Activated naive CD8-positive, alpha-beta T cell treated with anti-CD3 and anti-CD28 coated beads, Interleukin-2, amount 10 ng/mL, durations not matched to agents 7 days and 5 days (primary cell): ENCODE data around the gene REC114. TPM values are rescaled to one million over a fixed set of nuclear protein-coding genes. Genes with fewer than 3 reads are reported as not detected.
A peak's percentile ranks its signal among the peaks of the same experiment; 100 is the strongest.
"Not testable (repeated sequence)": the region's sequence is repeated elsewhere in the genome, so short reads cannot be mapped to it uniquely, and the experiment has no call there.

ENCODE experiments used
- ATAC-seq: fragments of 150-1000 bp; cut with Tn5 transposase; one replicate; pipeline ENCODE4 v1.10.0; 2021; ENCODE audit warnings: low read depth, moderate library complexity
- POLR2A ChIA-PET: fragments of 350-600 bp; sonication (Branson Sonifier 250); formaldehyde crosslinking; loops from one replicate; lab custom pipeline; 2021; ENCODE audit warnings: antibody characterized with exemption; lab: Charles Lee
- DNase-seq: peaks from one replicate; pipeline ENCODE4 v3.0.0; 2021
- H3K27ac Mint-ChIP-seq: one replicate; pipeline ENCODE4 v1.8.0; 2022; ENCODE audit warnings: mild to moderate bottlenecking, mixed read lengths
- H3K27me3 Mint-ChIP-seq: one replicate; pipeline ENCODE4 v1.8.0; 2022; ENCODE audit warnings: mild to moderate bottlenecking, moderate library complexity, mixed read lengths
- H3K36me3 Mint-ChIP-seq: one replicate; pipeline ENCODE4 v1.8.0; 2021; ENCODE audit warnings: mild to moderate bottlenecking, mixed read lengths
- H3K4me1 Mint-ChIP-seq: one replicate; pipeline ENCODE4 v1.8.0; 2021; ENCODE audit warnings: mixed read lengths
- H3K4me3 Mint-ChIP-seq: one replicate; pipeline ENCODE4 v1.8.0; 2022; ENCODE audit warnings: mild to moderate bottlenecking, moderate library complexity, mixed read lengths
- H3K9me3 Mint-ChIP-seq: one replicate; pipeline ENCODE4 v1.8.0; 2021; ENCODE audit warnings: mixed read lengths
- total RNA-seq, 2 experiments: library from RNA; stranded (reverse); gene quantifications; one replicate each; pipeline ENCODE4 v1.2.3, GENCODE V29; 2021

Gene REC114
- total RNA-seq, 2 experiments from 2014 or later: not detected

DNA sequence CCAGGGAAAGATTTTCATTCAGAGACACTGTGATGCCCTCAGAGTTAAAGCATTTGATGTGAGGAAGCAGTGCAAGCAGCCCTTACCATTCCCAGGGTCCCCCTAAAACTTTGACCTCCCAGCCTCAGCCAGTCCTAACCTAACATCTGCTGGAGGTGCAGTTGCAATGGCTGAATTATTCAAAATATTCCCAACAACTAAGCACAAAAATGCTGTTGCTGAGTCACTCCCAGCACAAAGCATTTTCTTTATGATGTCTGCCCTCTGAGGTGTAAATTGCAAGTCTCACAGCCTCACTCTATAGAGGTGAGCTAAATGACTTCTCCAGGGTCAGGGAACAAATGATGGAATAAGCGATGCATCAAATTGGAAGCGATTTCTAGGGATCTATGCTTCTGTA is 6.4 kb upstream of the REC114 start:
- no peak overlapping the region for H3K27ac Mint-ChIP-seq
- H3K36me3 Mint-ChIP-seq: no peaks in the 10 kb centered on the region
- POLR2A ChIA-PET: no interaction called here
- H3K9me3 Mint-ChIP-seq: no peaks in the 10 kb centered on the region
- peaks cover 30% of the 10 kb centered on the region for H3K27me3 Mint-ChIP-seq
- H3K4me3 Mint-ChIP-seq: no peak overlapping the region
- H3K4me1 Mint-ChIP-seq: peaks cover 6% of the 10 kb centered on the region
- ATAC-seq: no peak
- DNase-seq: no peak

DNA sequence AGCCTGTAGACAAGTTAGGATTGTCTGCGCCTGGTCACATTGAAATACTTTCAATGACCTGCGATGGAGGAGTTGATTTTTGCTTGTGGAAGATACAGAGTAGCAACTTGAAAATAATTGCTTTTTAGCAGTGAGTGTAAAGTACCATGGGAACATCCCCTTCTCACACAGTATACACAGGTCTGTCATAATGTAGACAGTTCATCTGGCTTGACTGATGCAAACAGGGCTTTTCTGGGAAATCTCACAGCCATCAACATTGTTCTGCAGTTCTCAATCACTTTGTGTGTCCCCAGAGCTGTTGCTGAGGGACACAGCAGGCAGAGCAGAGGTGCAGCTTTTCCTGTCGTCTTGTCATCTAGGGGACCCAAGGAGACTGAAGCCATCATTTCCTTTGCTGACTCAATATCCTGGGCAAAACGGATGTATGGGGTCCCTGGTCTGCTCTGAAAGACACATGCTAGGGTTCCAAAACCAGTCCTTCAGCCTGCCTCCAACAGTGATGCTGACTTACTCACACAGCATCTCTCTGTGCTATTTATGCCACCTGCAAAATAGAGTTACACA is 5.3 kb upstream of the REC114 start:
- Mint-ChIP-seq H3K4me3 (no peak overlapping the region), H3K27me3 (peaks cover 31% of the 10 kb centered on the region), H3K9me3 (no peaks in the 10 kb centered on the region), H3K36me3 (no peaks in the 10 kb centered on the region), H3K4me1 (peaks cover 6% of the 10 kb centered on the region), H3K27ac (no peak overlapping the region)
- POLR2A ChIA-PET: no interaction called here
- no peak for DNase-seq
- peak; percentile 45 for ATAC-seq

DNA sequence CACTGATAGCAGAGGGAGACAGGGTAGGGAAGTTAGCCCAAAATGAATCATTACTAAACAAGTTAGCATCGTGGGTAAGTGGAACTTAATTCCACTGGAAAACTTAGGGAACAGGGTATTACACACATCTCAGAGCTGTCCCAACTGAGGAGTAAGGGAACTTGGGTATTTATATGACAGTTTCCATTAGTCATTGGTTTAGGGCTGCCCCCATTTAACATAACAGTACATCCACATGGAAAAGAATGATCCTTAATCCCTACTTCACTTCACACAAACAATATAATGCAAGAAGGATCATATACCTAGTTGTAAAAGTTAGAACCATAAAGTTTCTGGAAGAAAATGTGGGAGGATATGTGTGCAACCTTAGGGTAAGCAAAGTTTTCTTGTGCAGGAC is 4.3 kb upstream of the REC114 start:
- H3K27ac Mint-ChIP-seq: no peak overlapping the region
- DNase-seq (no peak), ATAC-seq (no peak)
- POLR2A ChIA-PET: no interaction called here
- no peaks in the 10 kb centered on the region for H3K9me3 Mint-ChIP-seq
- peaks cover 28% of the 10 kb centered on the region for H3K27me3 Mint-ChIP-seq
- peaks cover 6% of the 10 kb centered on the region for H3K4me1 Mint-ChIP-seq
- H3K36me3 Mint-ChIP-seq: no peaks in the 10 kb centered on the region
- H3K4me3 Mint-ChIP-seq: no peak overlapping the region

- ATAC-seq (no peak), DNase-seq (no peak)
- Mint-ChIP-seq H3K4me1 (peaks cover 6% of the 10 kb centered on the region), H3K4me3 (no peak overlapping the region), H3K9me3 (no peaks in the 10 kb centered on the region), H3K36me3 (no peaks in the 10 kb centered on the region), H3K27me3 (peaks cover 31% of the 10 kb centered on the region), H3K27ac (no peak overlapping the region)
- POLR2A ChIA-PET: no interaction called here
These were observed 2.4 kb upstream of the REC114 start for GRCh38 chr15:73440571-73440970.

DNA sequence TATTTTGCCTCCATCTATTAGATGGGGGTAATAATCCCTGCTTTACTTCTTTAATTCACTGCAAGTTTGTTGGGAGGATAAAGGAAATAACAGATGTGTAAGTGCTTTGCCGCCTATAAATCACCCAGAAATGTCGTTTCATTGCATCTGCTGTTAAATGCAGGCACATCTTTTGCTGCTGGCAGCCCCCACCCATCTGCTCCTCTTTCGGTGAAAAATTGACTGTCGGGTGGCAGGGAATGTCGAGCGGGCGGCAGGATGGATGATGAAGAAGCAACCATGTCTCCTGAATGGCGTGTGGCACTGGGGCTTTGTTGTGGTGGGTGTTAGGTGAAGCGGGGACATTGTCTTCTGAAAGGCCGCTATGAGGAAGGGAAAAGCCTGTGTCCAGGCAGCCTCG is 543 bp upstream of the REC114 start:
- H3K4me1 Mint-ChIP-seq: peaks cover 6% of the 10 kb centered on the region
- no peak for DNase-seq
- ATAC-seq: no peak
- no peak overlapping the region for H3K4me3 Mint-ChIP-seq
- peaks cover 3% of the 10 kb centered on the region for H3K9me3 Mint-ChIP-seq
- H3K36me3 Mint-ChIP-seq: no peaks in the 10 kb centered on the region
- H3K27me3 Mint-ChIP-seq: peaks cover 22% of the 10 kb centered on the region
- no peak overlapping the region for H3K27ac Mint-ChIP-seq
- POLR2A ChIA-PET: no interaction called here

GRCh38 chr15:73447471-73447870 is 4.5 kb downstream of the REC114 start:
- not testable (repeated sequence) for ATAC-seq, H3K4me1 Mint-ChIP-seq, H3K36me3 Mint-ChIP-seq, DNase-seq, H3K9me3 Mint-ChIP-seq, H3K27ac Mint-ChIP-seq, H3K4me3 Mint-ChIP-seq
- peaks cover 14% of the 10 kb centered on the region for H3K27me3 Mint-ChIP-seq
- POLR2A ChIA-PET: interaction anchor here (0.6 kb wide), 1 partner anchor 250 kb away, joined by 3 read pairs; no protein-coding TSS in a partner anchor

DNA sequence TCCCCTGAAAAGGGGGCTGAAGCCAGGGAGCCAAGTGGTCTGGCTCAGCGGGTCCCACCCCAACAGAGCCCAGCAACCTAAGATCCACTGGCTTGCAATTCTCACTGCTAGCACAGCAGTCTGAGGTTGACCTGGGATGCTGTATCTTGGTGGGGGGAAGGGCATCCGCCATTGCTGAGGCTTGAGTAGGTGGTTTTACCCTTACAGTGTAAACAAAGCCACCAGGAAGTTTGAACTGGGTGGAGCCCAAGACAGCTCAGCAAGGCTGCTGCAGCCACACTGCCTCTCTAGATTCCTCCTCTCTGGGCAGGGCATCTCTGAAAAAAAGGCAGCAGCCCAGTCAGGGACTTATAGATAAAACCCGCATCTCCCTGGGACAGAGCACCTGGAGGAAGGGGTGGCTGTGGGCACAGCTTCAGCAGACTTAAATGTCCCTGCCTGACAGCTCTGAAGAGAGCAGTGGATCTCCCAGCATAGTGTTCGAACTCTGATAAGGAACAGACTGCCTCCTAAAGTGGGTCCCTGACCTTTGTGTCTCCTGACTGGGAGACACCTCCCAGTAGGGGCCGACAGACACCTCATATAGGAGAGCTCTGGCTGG is 5.3 kb downstream of the REC114 start:
- POLR2A ChIA-PET, H3K4me3 Mint-ChIP-seq, H3K4me1 Mint-ChIP-seq, H3K27ac Mint-ChIP-seq, ATAC-seq, H3K36me3 Mint-ChIP-seq, H3K9me3 Mint-ChIP-seq, DNase-seq: not testable (repeated sequence)
- peaks cover 18% of the 10 kb centered on the region for H3K27me3 Mint-ChIP-seq

GRCh38 chr15:73449980-73450379 is 7.0 kb downstream of the REC114 start:
- POLR2A ChIA-PET, H3K4me3 Mint-ChIP-seq, ATAC-seq, DNase-seq, H3K27ac Mint-ChIP-seq, H3K4me1 Mint-ChIP-seq, H3K9me3 Mint-ChIP-seq, H3K36me3 Mint-ChIP-seq: not testable (repeated sequence)
- peaks cover 23% of the 10 kb centered on the region for H3K27me3 Mint-ChIP-seq

DNA sequence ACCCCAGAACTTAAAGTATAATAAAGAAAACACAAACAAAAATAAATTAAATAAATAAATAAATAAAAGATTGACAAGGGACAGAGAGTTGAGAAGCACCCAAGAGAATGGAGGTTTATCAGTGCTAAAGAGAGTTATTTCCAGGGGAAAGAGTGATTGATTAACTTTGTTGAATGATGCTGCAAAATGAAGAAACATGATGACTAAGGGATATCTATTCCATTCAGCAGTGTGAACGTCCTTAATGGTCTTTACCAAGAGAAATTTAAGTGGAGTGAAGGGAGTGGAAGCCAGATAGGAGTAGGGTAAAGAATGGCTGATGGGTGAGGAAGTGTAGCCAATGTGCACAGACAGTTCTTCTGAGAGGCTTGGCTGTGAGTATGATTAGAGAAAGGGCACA is 11.1 kb downstream of the REC114 start:
- Mint-ChIP-seq H3K27me3 (peaks cover 36% of the 10 kb centered on the region), H3K9me3 (peaks cover 2% of the 10 kb centered on the region), H3K4me1 (no peaks in the 10 kb centered on the region), H3K4me3 (no peak overlapping the region), H3K27ac (no peak overlapping the region), H3K36me3 (no peaks in the 10 kb centered on the region)
- ATAC-seq (no peak), DNase-seq (no peak)
- POLR2A ChIA-PET: no interaction called here

DNA sequence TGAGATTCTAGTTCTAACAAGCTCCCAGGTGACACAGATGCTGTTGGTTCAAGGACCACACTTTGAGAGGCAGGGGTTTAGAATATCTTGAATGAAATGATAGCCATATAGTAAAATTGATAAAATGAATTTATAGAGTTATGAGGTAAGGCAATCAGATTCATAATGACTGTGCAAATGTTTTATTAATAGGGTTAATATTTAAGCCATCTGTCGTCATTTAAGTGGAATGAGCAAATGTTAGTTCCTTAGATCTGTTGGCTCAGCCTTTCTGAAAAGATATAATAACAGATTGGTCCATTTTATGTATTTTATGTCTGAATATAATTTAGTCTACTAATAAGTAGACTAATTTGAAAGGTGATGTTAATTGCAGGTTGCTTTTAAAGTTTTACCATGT is 12.9 kb downstream of the REC114 start:
- Mint-ChIP-seq H3K4me3 (no peak overlapping the region), H3K27ac (no peak overlapping the region), H3K36me3 (no peaks in the 10 kb centered on the region), H3K4me1 (no peaks in the 10 kb centered on the region), H3K9me3 (peaks cover 2% of the 10 kb centered on the region), H3K27me3 (peaks cover 41% of the 10 kb centered on the region)
- no peak for ATAC-seq
- POLR2A ChIA-PET: no interaction called here
- no peak for DNase-seq

- DNase-seq (no peak), ATAC-seq (no peak)
- Mint-ChIP-seq H3K27ac (no peak overlapping the region), H3K27me3 (peaks cover 39% of the 10 kb centered on the region), H3K9me3 (peaks cover 2% of the 10 kb centered on the region), H3K36me3 (no peaks in the 10 kb centered on the region), H3K4me3 (no peak overlapping the region), H3K4me1 (no peaks in the 10 kb centered on the region)
- POLR2A ChIA-PET: no interaction called here
These were observed 14.4 kb downstream of the REC114 start for GRCh38 chr15:73457334-73457733.

GRCh38 chr15:73460662-73461061 is 17.7 kb downstream of the REC114 start:
- ATAC-seq: no peak
- no peak for DNase-seq
- Mint-ChIP-seq H3K36me3 (no peaks in the 10 kb centered on the region), H3K4me1 (no peaks in the 10 kb centered on the region), H3K27me3 (peaks cover 33% of the 10 kb centered on the region), H3K4me3 (no peak overlapping the region), H3K27ac (no peak overlapping the region), H3K9me3 (no peaks in the 10 kb centered on the region)
- POLR2A ChIA-PET: no interaction called here

GRCh38 chr15:73464602-73465001 is 21.6 kb downstream of the REC114 start:
- Mint-ChIP-seq H3K4me1 (no peaks in the 10 kb centered on the region), H3K27ac (no peak overlapping the region), H3K27me3 (peaks cover 22% of the 10 kb centered on the region), H3K4me3 (no peak overlapping the region), H3K36me3 (no peaks in the 10 kb centered on the region), H3K9me3 (no peaks in the 10 kb centered on the region)
- POLR2A ChIA-PET: no interaction called here
- no peak for ATAC-seq
- DNase-seq: no peak

GRCh38 chr15:73467758-73468157 is 24.8 kb downstream of the REC114 start:
- Mint-ChIP-seq H3K9me3 (no peaks in the 10 kb centered on the region), H3K4me3 (no peak overlapping the region), H3K27ac (no peak overlapping the region), H3K4me1 (no peaks in the 10 kb centered on the region), H3K27me3 (peaks cover 34% of the 10 kb centered on the region), H3K36me3 (no peaks in the 10 kb centered on the region)
- DNase-seq (no peak), ATAC-seq (no peak)
- POLR2A ChIA-PET: no interaction called here
